GM23338 (cell line): Measurements from ENCODE around the gene RNASE3. TPM values are rescaled to one million over a fixed set of nuclear protein-coding genes. Genes with fewer than 3 reads are reported as not detected.

Source experiments
- ATAC-seq: fragments of 200-7000 bp; cut with Tn5 transposase; 3 replicates; pipeline ENCODE4 v1.9.1; 2020
- DNase-seq: peaks from one replicate; pipeline ENCODE4 v3.0.0-alpha.2; 2015; ENCODE audit warnings: low spot score
- H2AFZ ChIP-seq: fragments of 200-600 bp; sonication (generic); 2 replicates; pipeline ENCODE4 v1.8.0; 2016; ENCODE audit warnings: antibody characterized with exemption, mild to moderate bottlenecking, moderate library complexity
- H3F3A ChIP-seq: fragments of 200-600 bp; sonication (generic); replicated peaks from 2 replicates; pipeline ENCODE4 v1.8.0; 2017; ENCODE audit warnings: antibody characterized with exemption, mixed run types, low read depth
- H3K27ac ChIP-seq: fragments of 200-600 bp; sonication (generic); 2 replicates; pipeline ENCODE4 v1.6.1; 2016; ENCODE audit warnings: low read depth
- H3K27me3 ChIP-seq: fragments of 200-600 bp; sonication (generic); 2 replicates; pipeline ENCODE4 v1.8.0; 2016; ENCODE audit warnings: mild to moderate bottlenecking, mixed run types, moderate library complexity; ENCODE audit not compliant: insufficient read depth
- H3K36me3 ChIP-seq: fragments of 200-600 bp; sonication (generic); 2 replicates; pipeline ENCODE4 v1.8.0; 2016; ENCODE audit warnings: mild to moderate bottlenecking; ENCODE audit not compliant: insufficient read depth
- H3K4me1 ChIP-seq: fragments of 200-600 bp; sonication (generic); 2 replicates; pipeline ENCODE4 v1.8.0; 2016; ENCODE audit warnings: mild to moderate bottlenecking, moderate library complexity; ENCODE audit not compliant: insufficient read depth
- H3K4me2 ChIP-seq: fragments of 200-600 bp; sonication (generic); 2 replicates; pipeline ENCODE4 v1.7.1; 2017; ENCODE audit warnings: mixed run types
- H3K4me3 ChIP-seq: fragments of 200-600 bp; sonication (generic); 2 replicates; pipeline ENCODE4 v1.6.1; 2016; ENCODE audit warnings: mixed run types
- H3K79me2 ChIP-seq: fragments of 200-600 bp; sonication (generic); replicated peaks from 2 replicates; pipeline ENCODE4 v1.8.0; 2017; ENCODE audit warnings: mild to moderate bottlenecking; ENCODE audit not compliant: insufficient read depth
- H3K9me2 ChIP-seq: fragments of 200-600 bp; sonication (generic); 2 replicates; pipeline ENCODE4 v1.8.0; 2017; ENCODE audit not compliant: insufficient read depth
- H4K20me1 ChIP-seq: fragments of 200-600 bp; sonication (generic); replicated peaks from 2 replicates; pipeline ENCODE4 v1.8.0; 2017; ENCODE audit warnings: mild to moderate bottlenecking; ENCODE audit not compliant: insufficient read depth
- H3K27ac Mint-ChIP-seq: 2 replicates; pipeline ENCODE4 v1.8.0; 2020; ENCODE audit warnings: inconsistent platforms, mild to moderate bottlenecking, moderate library complexity, mixed read lengths
- H3K27me3 Mint-ChIP-seq: 3 replicates; pipeline ENCODE4 v1.8.0; 2022; ENCODE audit warnings: low read depth, mild to moderate bottlenecking, moderate library complexity, mixed read lengths, inconsistent platforms; ENCODE audit not compliant: insufficient read depth, poor library complexity
- H3K36me3 Mint-ChIP-seq: 3 replicates; pipeline ENCODE4 v1.8.0; 2021; ENCODE audit warnings: low read depth, mild to moderate bottlenecking, inconsistent platforms, moderate library complexity, mixed read lengths
- H3K4me1 Mint-ChIP-seq: 3 replicates; pipeline ENCODE4 v1.8.0; 2020; ENCODE audit warnings: mild to moderate bottlenecking, inconsistent platforms, mixed read lengths
- H3K4me3 Mint-ChIP-seq: 3 replicates; pipeline ENCODE4 v1.8.0; 2021; ENCODE audit warnings: moderate library complexity, mild to moderate bottlenecking, inconsistent platforms, mixed read lengths
- H3K9me3 Mint-ChIP-seq: 3 replicates; pipeline ENCODE4 v1.8.0; 2020; ENCODE audit warnings: moderate library complexity, mild to moderate bottlenecking, inconsistent platforms, mixed read lengths
- EZH2 ChIP-seq: fragments of 200-600 bp; sonication (generic); IDR thresholded peaks from one replicate; pipeline ENCODE4 v1.8.0; 2017; ENCODE audit warnings: antibody characterized with exemption, mild to moderate bottlenecking, low read depth; ENCODE audit not compliant: unreplicated experiment
- EZH2phosphoT487 ChIP-seq: fragments of 200-600 bp; sonication (generic); IDR thresholded peaks from one replicate; pipeline ENCODE4 v1.8.1; 2018; ENCODE audit warnings: antibody characterized with exemption; ENCODE audit not compliant: unreplicated experiment
- JUNB ChIP-seq: IDR thresholded peaks from one replicate; pipeline ENCODE4 v1.6.1; 2016; ENCODE audit warnings: antibody characterized with exemption; ENCODE audit not compliant: unreplicated experiment
- POLR2AphosphoS5 ChIP-seq: IDR thresholded peaks from 2 replicates; pipeline ENCODE4 v1.6.1; 2016; ENCODE audit warnings: antibody characterized with exemption, low read depth
- ZNF114 ChIP-seq: fragments of 250-450 bp; sonication (Bioruptor Pico); IDR thresholded peaks from 2 replicates; pipeline ENCODE4 v1.5.0; 2020; ENCODE audit warnings: mild to moderate bottlenecking, moderate library complexity
- ZNF331 ChIP-seq: fragments of 250-450 bp; sonication (Bioruptor Pico); IDR thresholded peaks from 2 replicates; pipeline ENCODE4 v1.5.0; 2020; ENCODE audit warnings: low read depth, mild to moderate bottlenecking, moderate library complexity
- polyA plus RNA-seq: library from polyadenylated mRNA; unstranded; fragments of >200 nt; fragmentation: Nextera tagmentation; extraction: Ambion mirVana; gene quantifications from 2 replicates; pipeline ENCODE4 v1.2.1, GENCODE V29; 2016
- total RNA-seq: library from RNA; depleted of rRNA; stranded (reverse); fragments of >200 nt; shearing (Covaris generic); gene quantifications from 2 replicates; pipeline ENCODE4 v1.2.3, GENCODE V29; 2014
- TF ChIP-seq, protein P1 (sequence below), 2 experiments: fragments of 200-600 bp in 1 of 2; sonication (generic) in 1 of 2; conservative IDR thresholded peaks; 2 replicates each; pipeline versions ENCODE4 v1.5.1 to v1.6.1; 2016 to 2017; ENCODE audit warnings: antibody characterized with exemption in 2 of 2, low read depth in 2 of 2, mild to moderate bottlenecking in 2 of 2, moderate library complexity in 1 of 2
- TF ChIP-seq, protein P2 (sequence below): IDR thresholded peaks from 2 replicates; pipeline ENCODE4 v1.6.1; 2016; ENCODE audit warnings: antibody characterized with exemption

Gene RNASE3
- total and polyA plus RNA-seq, 2 experiments from 2014 or later: not detected

DNA sequence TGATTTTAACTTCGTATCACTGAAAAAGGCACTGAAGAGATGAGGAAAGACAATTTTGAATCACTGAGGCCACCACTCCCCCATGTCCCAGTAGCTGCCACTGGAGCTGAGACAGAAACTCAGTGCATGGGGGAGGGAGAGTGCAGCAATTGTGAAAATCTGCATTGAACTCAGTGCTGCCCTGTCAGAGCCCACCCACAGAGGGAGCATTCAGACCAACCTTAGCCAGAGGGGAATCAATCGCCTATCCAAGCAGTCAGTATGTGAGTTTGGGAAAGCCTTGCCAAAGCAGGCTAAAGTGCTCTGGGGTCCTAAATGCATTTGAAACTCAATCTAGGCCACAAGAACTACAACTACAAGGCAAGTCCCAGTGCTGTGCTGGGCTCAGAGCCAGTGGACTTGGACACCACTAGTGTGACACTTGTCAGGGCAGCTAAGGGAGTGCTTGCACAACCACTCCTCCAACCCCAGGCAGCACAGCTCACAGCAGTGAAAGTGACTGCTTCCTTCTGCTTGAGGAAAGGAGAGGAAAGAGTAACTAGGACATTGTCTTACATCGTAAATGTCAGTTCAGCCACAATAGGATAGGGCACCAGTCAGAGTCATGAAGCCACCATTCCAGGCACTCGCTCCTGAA is 13.3 kb downstream of the RNASE3 start:
- H3K27ac ChIP-seq: no peak overlapping the region
- H3K36me3 Mint-ChIP-seq: no peaks in the 10 kb centered on the region
- H3F3A ChIP-seq: no peaks in the 10 kb centered on the region
- peaks cover 12% of the 10 kb centered on the region; the same call in 2 of the 3 replicates for H3K4me1 Mint-ChIP-seq
- H3K27me3 ChIP-seq: no peaks in the 10 kb centered on the region
- H4K20me1 ChIP-seq: no peaks in the 10 kb centered on the region
- H3K27ac Mint-ChIP-seq: peak overlapping the region; percentile 43; the same call in 1 of the 2 replicates
- H3K4me3 ChIP-seq: no peak overlapping the region
- H3K4me2 ChIP-seq: no peak overlapping the region
- peak; percentile 74 for DNase-seq
- ATAC-seq: peak; percentile 100
- no peaks in the 10 kb centered on the region for H3K36me3 ChIP-seq
- TF ChIP-seq, protein P1, sequence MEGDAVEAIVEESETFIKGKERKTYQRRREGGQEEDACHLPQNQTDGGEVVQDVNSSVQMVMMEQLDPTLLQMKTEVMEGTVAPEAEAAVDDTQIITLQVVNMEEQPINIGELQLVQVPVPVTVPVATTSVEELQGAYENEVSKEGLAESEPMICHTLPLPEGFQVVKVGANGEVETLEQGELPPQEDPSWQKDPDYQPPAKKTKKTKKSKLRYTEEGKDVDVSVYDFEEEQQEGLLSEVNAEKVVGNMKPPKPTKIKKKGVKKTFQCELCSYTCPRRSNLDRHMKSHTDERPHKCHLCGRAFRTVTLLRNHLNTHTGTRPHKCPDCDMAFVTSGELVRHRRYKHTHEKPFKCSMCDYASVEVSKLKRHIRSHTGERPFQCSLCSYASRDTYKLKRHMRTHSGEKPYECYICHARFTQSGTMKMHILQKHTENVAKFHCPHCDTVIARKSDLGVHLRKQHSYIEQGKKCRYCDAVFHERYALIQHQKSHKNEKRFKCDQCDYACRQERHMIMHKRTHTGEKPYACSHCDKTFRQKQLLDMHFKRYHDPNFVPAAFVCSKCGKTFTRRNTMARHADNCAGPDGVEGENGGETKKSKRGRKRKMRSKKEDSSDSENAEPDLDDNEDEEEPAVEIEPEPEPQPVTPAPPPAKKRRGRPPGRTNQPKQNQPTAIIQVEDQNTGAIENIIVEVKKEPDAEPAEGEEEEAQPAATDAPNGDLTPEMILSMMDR (conservative IDR thresholded peaks at IDR 0.05; ENCODE audit: low read depth in 2 of 2): peak; percentile 39 to 52
- no peak for TF ChIP-seq POLR2AphosphoS5
- peaks cover 3% of the 10 kb centered on the region; the same call in 1 of the 3 replicates for H3K9me3 Mint-ChIP-seq
- H2AFZ ChIP-seq: no peak overlapping the region
- H3K9me2 ChIP-seq: no peaks in the 10 kb centered on the region
- peaks cover 2% of the 10 kb centered on the region for H3K27me3 Mint-ChIP-seq
- no peaks in the 10 kb centered on the region for H3K79me2 ChIP-seq
- H3K4me3 Mint-ChIP-seq: no peak overlapping the region
- H3K4me1 ChIP-seq: 0 out of 2 replicates have a peak, but pooled peaks cover 5% of the 10 kb centered on the region

DNA sequence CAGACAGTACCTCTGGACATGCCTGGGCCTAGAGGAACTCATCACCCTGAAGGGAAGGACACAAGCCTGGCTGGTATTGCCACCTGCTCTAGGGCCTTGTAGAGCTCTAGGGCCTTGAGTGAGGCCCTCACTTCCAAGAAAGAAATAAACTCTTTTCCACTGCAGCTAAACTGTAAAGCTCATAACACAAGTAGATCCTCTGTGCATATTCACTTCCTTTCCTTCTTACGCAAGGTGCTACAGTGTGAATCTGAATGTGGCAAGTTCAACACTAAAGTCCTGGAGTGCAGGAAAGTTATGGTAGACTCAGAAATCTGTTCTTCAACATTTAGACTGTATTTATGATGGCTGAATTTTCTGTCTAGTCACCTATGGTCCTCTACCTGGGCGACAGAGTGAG is 14.5 kb downstream of the RNASE3 start:
- Mint-ChIP-seq H3K27me3 (peaks cover 5% of the 10 kb centered on the region), H3K4me1 (peaks cover 12% of the 10 kb centered on the region), H3K9me3 (peaks cover 14% of the 10 kb centered on the region), H3K36me3 (0 out of 3 replicates have a peak, but pooled peaks cover 6% of the 10 kb centered on the region), H3K4me3 (no peak overlapping the region), H3K27ac (no peak overlapping the region)
- H3K27me3 ChIP-seq: no peaks in the 10 kb centered on the region
- no peak overlapping the region for H3K4me2 ChIP-seq
- H3K27ac ChIP-seq: no peak overlapping the region
- H4K20me1 ChIP-seq: no peaks in the 10 kb centered on the region
- no peak for DNase-seq
- H3K4me1 ChIP-seq: 0 out of 2 replicates have a peak, but pooled peaks cover 5% of the 10 kb centered on the region
- H2AFZ ChIP-seq: no peak overlapping the region
- H3K79me2 ChIP-seq: no peaks in the 10 kb centered on the region
- H3K4me3 ChIP-seq: no peak overlapping the region
- no peaks in the 10 kb centered on the region for H3F3A ChIP-seq
- H3K9me2 ChIP-seq: no peaks in the 10 kb centered on the region
- ATAC-seq: no peak
- no peaks in the 10 kb centered on the region for H3K36me3 ChIP-seq
- TF ChIP-seq EZH2 (no peak), JUNB (no peak), ZNF331 (no peak), POLR2AphosphoS5 (no peak), EZH2phosphoT487 (no peak), ZNF114 (CRISPR knock-in tag) (no peak)
- TF ChIP-seq, protein P2, sequence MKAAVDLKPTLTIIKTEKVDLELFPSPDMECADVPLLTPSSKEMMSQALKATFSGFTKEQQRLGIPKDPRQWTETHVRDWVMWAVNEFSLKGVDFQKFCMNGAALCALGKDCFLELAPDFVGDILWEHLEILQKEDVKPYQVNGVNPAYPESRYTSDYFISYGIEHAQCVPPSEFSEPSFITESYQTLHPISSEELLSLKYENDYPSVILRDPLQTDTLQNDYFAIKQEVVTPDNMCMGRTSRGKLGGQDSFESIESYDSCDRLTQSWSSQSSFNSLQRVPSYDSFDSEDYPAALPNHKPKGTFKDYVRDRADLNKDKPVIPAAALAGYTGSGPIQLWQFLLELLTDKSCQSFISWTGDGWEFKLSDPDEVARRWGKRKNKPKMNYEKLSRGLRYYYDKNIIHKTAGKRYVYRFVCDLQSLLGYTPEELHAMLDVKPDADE: no peak
